Neural cell (in vitro differentiated cells): ENCODE measurements around the gene ADAM30. TPM values are rescaled to one million over a fixed set of nuclear protein-coding genes. Genes with fewer than 3 reads are reported as not detected.

Source experiments
- H2AFZ ChIP-seq: fragments of 200-600, 300-800 bp; sonication (generic), shearing (Covaris generic); 2 replicates; pipeline ENCODE4 v1.6.0; 2014; ENCODE audit warnings: low read depth, mild to moderate bottlenecking, antibody characterized with exemption, low read length, moderate library complexity
- H3F3A ChIP-seq: fragments of 200-600 bp; shearing (Covaris generic); 2 replicates; pipeline ENCODE4 v1.6.1; 2016; ENCODE audit warnings: mild to moderate bottlenecking, moderate library complexity, mixed read lengths, antibody characterized with exemption, low read length; ENCODE audit not compliant: insufficient read depth, poor library complexity, severe bottlenecking
- H3K27ac ChIP-seq: fragments of 200-600, 300-800 bp; sonication (generic), shearing (Covaris generic); 2 replicates; pipeline ENCODE4 v1.5.1; 2014; ENCODE audit warnings: mild to moderate bottlenecking, low read length, moderate library complexity
- H3K27me3 ChIP-seq: fragments of 300-800, 200-600 bp; sonication (generic), shearing (Covaris generic); 2 replicates; pipeline ENCODE4 v1.6.0; 2014; ENCODE audit warnings: mild to moderate bottlenecking, low read depth, low read length, moderate library complexity; ENCODE audit not compliant: insufficient read depth
- H3K36me3 ChIP-seq: fragments of 300-800, 200-600 bp; sonication (generic), shearing (Covaris generic); 2 replicates; pipeline ENCODE4 v1.5.1; 2014; ENCODE audit warnings: mild to moderate bottlenecking, antibody characterized with exemption, low read length, moderate library complexity; ENCODE audit not compliant: insufficient read depth
- H3K4me2 ChIP-seq: fragments of 300-800, 200-600 bp; sonication (generic), shearing (Covaris generic); 2 replicates; pipeline ENCODE4 v1.6.0; 2014; ENCODE audit warnings: mild to moderate bottlenecking, low read length
- H3K4me3 ChIP-seq: fragments of 300-800, 200-600 bp; sonication (generic), shearing (Covaris generic); 2 replicates; pipeline ENCODE4 v1.5.1; 2014; ENCODE audit warnings: mild to moderate bottlenecking, low read length, moderate library complexity
- H3K79me2 ChIP-seq: fragments of 200-600 bp; shearing (Covaris generic); replicated peaks from 2 replicates; pipeline ENCODE4 v1.6.0; 2014; ENCODE audit warnings: mild to moderate bottlenecking, low read length, moderate library complexity; ENCODE audit not compliant: insufficient read depth
- H3K9ac ChIP-seq: fragments of 300-800, 200-600 bp; sonication (generic), shearing (Covaris generic); 2 replicates; pipeline ENCODE4 v1.6.1; 2016; ENCODE audit warnings: mild to moderate bottlenecking, low read length, mixed read lengths
- H3K9me2 ChIP-seq: fragments of 200-600 bp; shearing (Covaris generic); 2 replicates; pipeline ENCODE4 v1.6.1; 2016; ENCODE audit warnings: mild to moderate bottlenecking, low read length, mixed read lengths; ENCODE audit not compliant: insufficient read depth
- H3K9me3 ChIP-seq: fragments of 200-600, 300-800 bp; sonication (generic), shearing (Covaris generic); 2 replicates; pipeline ENCODE4 v1.6.1; 2016; ENCODE audit warnings: mild to moderate bottlenecking, mixed run types, low read length, moderate library complexity, mixed read lengths
- H4K20me1 ChIP-seq: fragments of 200-600 bp; shearing (Covaris generic); 2 replicates; pipeline ENCODE4 v1.6.1; 2016; ENCODE audit warnings: mild to moderate bottlenecking, mixed run types; ENCODE audit not compliant: insufficient read depth
- EP300 ChIP-seq: fragments of 450-650 bp; conservative IDR thresholded peaks from 2 replicates; pipeline ENCODE4 v1.6.1; 2014; ENCODE audit warnings: antibody characterized with exemption, mild to moderate bottlenecking, moderate library complexity; ENCODE audit not compliant: poor library complexity, severe bottlenecking
- EZH2 ChIP-seq: fragments of 200-600, 300-800 bp; shearing (Covaris generic), sonication (generic); IDR thresholded peaks from 2 replicates; pipeline ENCODE4 v1.6.1; 2014; ENCODE audit warnings: antibody characterized with exemption, low read length, borderline replicate concordance, mild to moderate bottlenecking; ENCODE audit not compliant: insufficient read depth, poor library complexity, severe bottlenecking
- MXI1 ChIP-seq: fragments of 450-650 bp; conservative IDR thresholded peaks from 2 replicates; pipeline ENCODE4 v1.6.1; 2014; ENCODE audit warnings: antibody characterized with exemption, mild to moderate bottlenecking; ENCODE audit not compliant: poor library complexity, severe bottlenecking
- POLR2AphosphoS5 ChIP-seq: IDR thresholded peaks from 2 replicates; pipeline ENCODE4 v1.6.1; 2012
- RAD21 ChIP-seq: fragments of 450-650 bp; conservative IDR thresholded peaks from 2 replicates; pipeline ENCODE4 v1.6.1; 2014; ENCODE audit warnings: antibody characterized with exemption, mild to moderate bottlenecking, moderate library complexity
- SMC3 ChIP-seq: fragments of 450-650 bp; conservative IDR thresholded peaks from 2 replicates; pipeline ENCODE4 v1.6.1; 2014; ENCODE audit warnings: antibody characterized with exemption, mild to moderate bottlenecking, moderate library complexity; ENCODE audit not compliant: poor library complexity
- TAF1 ChIP-seq: IDR thresholded peaks from 2 replicates; pipeline ENCODE4 v1.6.1; 2012; ENCODE audit warnings: low read depth
- polyA plus RNA-seq: library from polyadenylated mRNA; depleted of rRNA; stranded (reverse); fragments of >200 nt; gene quantifications from 2 replicates; pipeline ENCODE4 v1.2.3, GENCODE V29; 2014
- TF ChIP-seq, protein P1 (sequence below): IDR thresholded peaks from 2 replicates; pipeline ENCODE4 v1.6.1; 2012; ENCODE audit warnings: borderline replicate concordance
- TF ChIP-seq, protein P2 (sequence below): fragments of 450-650 bp; IDR thresholded peaks from 2 replicates; pipeline ENCODE4 v1.5.1; 2014; ENCODE audit warnings: antibody characterized with exemption, mild to moderate bottlenecking, moderate library complexity; ENCODE audit not compliant: poor library complexity, severe bottlenecking

Gene ADAM30
- polyA plus RNA-seq, 1 donor from 2014 or later = not detected

DNA sequence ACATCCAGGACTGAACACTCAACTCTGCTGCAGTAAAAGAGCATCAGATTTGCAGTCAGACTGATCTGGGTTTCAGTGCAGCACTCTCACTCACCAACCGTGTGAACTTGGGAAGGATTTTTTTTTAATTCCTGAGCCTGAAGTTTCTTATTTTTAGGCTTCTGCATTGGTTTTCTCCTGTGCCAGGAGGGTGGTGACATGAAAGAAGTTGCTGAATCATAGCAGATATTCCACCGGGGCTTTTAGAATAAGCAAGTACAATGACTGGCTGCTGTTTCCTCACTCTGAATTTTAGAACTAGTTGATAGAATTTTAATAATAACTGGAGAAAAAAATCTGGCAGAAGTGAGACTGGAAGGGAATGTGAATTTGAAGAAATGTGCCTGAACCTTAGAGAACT lies 11.6 kb downstream of the ADAM30 start:
- H3K79me2 ChIP-seq = no peaks in the 10 kb centered on the region
- H3K9me2 ChIP-seq = no peaks in the 10 kb centered on the region
- H2AFZ ChIP-seq = no peak overlapping the region
- H3K9me3 ChIP-seq = peaks cover 5% of the 10 kb centered on the region
- H3K4me3 ChIP-seq = no peak overlapping the region
- no peak overlapping the region for H3K4me2 ChIP-seq
- H3K27me3 ChIP-seq = no peaks in the 10 kb centered on the region
- TF ChIP-seq POLR2AphosphoS5 = no peak
- TF ChIP-seq RAD21 = no peak
- no peak for TF ChIP-seq MXI1
- TF ChIP-seq SMC3 = no peak
- no peak for TF ChIP-seq TAF1
- no peak for TF ChIP-seq EZH2
- TF ChIP-seq, protein P1, sequence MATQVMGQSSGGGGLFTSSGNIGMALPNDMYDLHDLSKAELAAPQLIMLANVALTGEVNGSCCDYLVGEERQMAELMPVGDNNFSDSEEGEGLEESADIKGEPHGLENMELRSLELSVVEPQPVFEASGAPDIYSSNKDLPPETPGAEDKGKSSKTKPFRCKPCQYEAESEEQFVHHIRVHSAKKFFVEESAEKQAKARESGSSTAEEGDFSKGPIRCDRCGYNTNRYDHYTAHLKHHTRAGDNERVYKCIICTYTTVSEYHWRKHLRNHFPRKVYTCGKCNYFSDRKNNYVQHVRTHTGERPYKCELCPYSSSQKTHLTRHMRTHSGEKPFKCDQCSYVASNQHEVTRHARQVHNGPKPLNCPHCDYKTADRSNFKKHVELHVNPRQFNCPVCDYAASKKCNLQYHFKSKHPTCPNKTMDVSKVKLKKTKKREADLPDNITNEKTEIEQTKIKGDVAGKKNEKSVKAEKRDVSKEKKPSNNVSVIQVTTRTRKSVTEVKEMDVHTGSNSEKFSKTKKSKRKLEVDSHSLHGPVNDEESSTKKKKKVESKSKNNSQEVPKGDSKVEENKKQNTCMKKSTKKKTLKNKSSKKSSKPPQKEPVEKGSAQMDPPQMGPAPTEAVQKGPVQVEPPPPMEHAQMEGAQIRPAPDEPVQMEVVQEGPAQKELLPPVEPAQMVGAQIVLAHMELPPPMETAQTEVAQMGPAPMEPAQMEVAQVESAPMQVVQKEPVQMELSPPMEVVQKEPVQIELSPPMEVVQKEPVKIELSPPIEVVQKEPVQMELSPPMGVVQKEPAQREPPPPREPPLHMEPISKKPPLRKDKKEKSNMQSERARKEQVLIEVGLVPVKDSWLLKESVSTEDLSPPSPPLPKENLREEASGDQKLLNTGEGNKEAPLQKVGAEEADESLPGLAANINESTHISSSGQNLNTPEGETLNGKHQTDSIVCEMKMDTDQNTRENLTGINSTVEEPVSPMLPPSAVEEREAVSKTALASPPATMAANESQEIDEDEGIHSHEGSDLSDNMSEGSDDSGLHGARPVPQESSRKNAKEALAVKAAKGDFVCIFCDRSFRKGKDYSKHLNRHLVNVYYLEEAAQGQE = no peak
- TF ChIP-seq, protein P2, sequence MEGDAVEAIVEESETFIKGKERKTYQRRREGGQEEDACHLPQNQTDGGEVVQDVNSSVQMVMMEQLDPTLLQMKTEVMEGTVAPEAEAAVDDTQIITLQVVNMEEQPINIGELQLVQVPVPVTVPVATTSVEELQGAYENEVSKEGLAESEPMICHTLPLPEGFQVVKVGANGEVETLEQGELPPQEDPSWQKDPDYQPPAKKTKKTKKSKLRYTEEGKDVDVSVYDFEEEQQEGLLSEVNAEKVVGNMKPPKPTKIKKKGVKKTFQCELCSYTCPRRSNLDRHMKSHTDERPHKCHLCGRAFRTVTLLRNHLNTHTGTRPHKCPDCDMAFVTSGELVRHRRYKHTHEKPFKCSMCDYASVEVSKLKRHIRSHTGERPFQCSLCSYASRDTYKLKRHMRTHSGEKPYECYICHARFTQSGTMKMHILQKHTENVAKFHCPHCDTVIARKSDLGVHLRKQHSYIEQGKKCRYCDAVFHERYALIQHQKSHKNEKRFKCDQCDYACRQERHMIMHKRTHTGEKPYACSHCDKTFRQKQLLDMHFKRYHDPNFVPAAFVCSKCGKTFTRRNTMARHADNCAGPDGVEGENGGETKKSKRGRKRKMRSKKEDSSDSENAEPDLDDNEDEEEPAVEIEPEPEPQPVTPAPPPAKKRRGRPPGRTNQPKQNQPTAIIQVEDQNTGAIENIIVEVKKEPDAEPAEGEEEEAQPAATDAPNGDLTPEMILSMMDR = no peak
- no peak for TF ChIP-seq EP300
- H3F3A ChIP-seq = no peaks in the 10 kb centered on the region
- H4K20me1 ChIP-seq = no peaks in the 10 kb centered on the region
- no peak overlapping the region for H3K27ac ChIP-seq
- no peaks in the 10 kb centered on the region for H3K36me3 ChIP-seq
- no peak overlapping the region for H3K9ac ChIP-seq

DNA sequence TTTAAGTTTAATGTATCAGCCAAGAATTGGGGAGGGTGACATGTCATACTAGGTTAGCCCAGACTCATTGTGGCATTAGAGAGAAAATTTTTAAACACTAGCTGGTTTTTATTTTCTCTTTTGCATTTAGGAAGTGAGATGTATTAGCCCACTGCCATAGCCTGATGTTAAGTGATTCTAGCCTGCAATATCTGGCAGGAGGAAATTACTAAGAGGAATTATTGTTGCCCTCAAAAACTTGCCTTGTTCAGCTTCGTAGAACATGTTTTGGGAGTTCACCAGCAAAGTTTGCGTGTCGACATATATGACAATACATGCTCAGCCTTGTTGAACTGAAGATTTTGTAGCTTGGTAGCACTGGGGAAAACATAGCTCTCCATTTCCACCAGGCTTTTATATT lies 12.5 kb downstream of the ADAM30 start:
- H4K20me1 ChIP-seq = no peaks in the 10 kb centered on the region
- no peak overlapping the region for H3K27ac ChIP-seq
- H3F3A ChIP-seq = no peaks in the 10 kb centered on the region
- no peaks in the 10 kb centered on the region for H3K79me2 ChIP-seq
- H3K9me3 ChIP-seq = peaks cover 5% of the 10 kb centered on the region
- no peaks in the 10 kb centered on the region for H3K9me2 ChIP-seq
- no peak overlapping the region for H3K4me3 ChIP-seq
- H3K9ac ChIP-seq = no peak overlapping the region
- no peak overlapping the region for H2AFZ ChIP-seq
- H3K36me3 ChIP-seq = no peaks in the 10 kb centered on the region
- no peak for TF ChIP-seq MXI1
- TF ChIP-seq SMC3 = no peak
- no peak for TF ChIP-seq EP300
- TF ChIP-seq, protein P1 = no peak
- no peak for TF ChIP-seq EZH2
- TF ChIP-seq TAF1 = no peak
- TF ChIP-seq, protein P2 = no peak
- no peak for TF ChIP-seq RAD21
- no peak for TF ChIP-seq POLR2AphosphoS5
- no peak overlapping the region for H3K4me2 ChIP-seq
- no peaks in the 10 kb centered on the region for H3K27me3 ChIP-seq
